Measurements from ENCODE around the gene CT47A1. TPM values are rescaled to one million over a fixed set of nuclear protein-coding genes. Genes with fewer than 3 reads are reported as not detected.

CT47A1 gene
- total RNA-seq, 2 experiments from 2014 or later = not detected

Other genes with a start within 250 kb of the CT47A1 start
- not detected for gene CT47B1, start 109.9 kb downstream of the CT47A1 start, total RNA-seq
- not detected for gene CT47A11, start 48.6 kb downstream of the CT47A1 start, total RNA-seq
- gene CT47A10, start 43.7 kb downstream of the CT47A1 start, total RNA-seq = not detected
- not detected for gene CT47A9, start 38.9 kb downstream of the CT47A1 start, total RNA-seq
- not detected for gene CT47A8, start 34.0 kb downstream of the CT47A1 start, total RNA-seq
- not detected for gene CT47A7, start 29.2 kb downstream of the CT47A1 start, total RNA-seq
- not detected for gene CT47A6, start 24.3 kb downstream of the CT47A1 start, total RNA-seq
- not detected for gene CT47A5, start 19.4 kb downstream of the CT47A1 start, total RNA-seq
- not detected for gene CT47A4, start 14.6 kb downstream of the CT47A1 start, total RNA-seq
- gene CT47A3, start 9.7 kb downstream of the CT47A1 start, total RNA-seq = not detected
- not detected for gene CT47A2, start 4.8 kb downstream of the CT47A1 start, total RNA-seq
- gene GLUD2, start 61.9 kb upstream of the CT47A1 start, total RNA-seq = under 1 TPM; 0.27 to 0.32 TPM

All from activated CD4-positive, alpha-beta T cell treated with anti-CD3 and anti-CD28 coated beads, Interleukin-2, amount 10 ng/mL, durations not matched to agents 7 days and 5 days (primary cell).